ENCODE results near the gene EXD3. TPM values are rescaled to one million over a fixed set of nuclear protein-coding genes. Genes with fewer than 3 reads are reported as not detected.

The EXD3 gene
- total and polyA plus RNA-seq, 9 of the 15 experiments (the other 6 are each of a cell fraction or from before 2014, with no cell fraction given): 0.29 to 12.5 (median 3.9) TPM

GRCh38 chr9:137445275-137445807 is 22.4 kb upstream of the EXD3 start (continued):
- peak in 1 of 3 experiments; percentile 80; a peak in 2 of 6 replicates for TF ChIP-seq ZBTB11 (CRISPR knock-in tag; IDR thresholded peaks at IDR 0.05)
- TF ChIP-seq NR2C1 (IDR thresholded peaks at IDR 0.05): no peak
- no peak for TF ChIP-seq NR2C1 (tag; IDR thresholded peaks at IDR 0.05)
- TF ChIP-seq ZKSCAN1 (IDR thresholded peaks at IDR 0.05; ENCODE audit: low read depth, low read length): peak; percentile 32; the same call in 1 of the 2 replicates
- no peak for TF ChIP-seq FOXA1 (IDR thresholded peaks at IDR 0.05; ENCODE audit: borderline replicate concordance)
- TF ChIP-seq, protein P1, sequence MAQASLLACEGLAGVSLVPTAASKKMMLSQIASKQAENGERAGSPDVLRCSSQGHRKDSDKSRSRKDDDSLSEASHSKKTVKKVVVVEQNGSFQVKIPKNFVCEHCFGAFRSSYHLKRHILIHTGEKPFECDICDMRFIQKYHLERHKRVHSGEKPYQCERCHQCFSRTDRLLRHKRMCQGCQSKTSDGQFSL (CRISPR knock-in tag; IDR thresholded peaks at IDR 0.05): peak; percentile 49; the same call in 1 of the 2 replicates
- TF ChIP-seq, protein P1 (tag; IDR thresholded peaks at IDR 0.05): no peak
- no peak for TF ChIP-seq MYBL2 (IDR thresholded peaks at IDR 0.05; ENCODE audit: low read depth)
- TF ChIP-seq MYBL2 (CRISPR knock-in tag; IDR thresholded peaks at IDR 0.05; ENCODE audit: borderline replicate concordance): no peak
- TF ChIP-seq SMC3 (conservative IDR thresholded peaks at IDR 0.05; ENCODE audit: insufficient read depth, low read depth, low read length): peak; percentile 77
- no peak for TF ChIP-seq ETV5 (CRISPR knock-in tag; IDR thresholded peaks at IDR 0.05; ENCODE audit: low read depth)
- TF ChIP-seq, protein P2, sequence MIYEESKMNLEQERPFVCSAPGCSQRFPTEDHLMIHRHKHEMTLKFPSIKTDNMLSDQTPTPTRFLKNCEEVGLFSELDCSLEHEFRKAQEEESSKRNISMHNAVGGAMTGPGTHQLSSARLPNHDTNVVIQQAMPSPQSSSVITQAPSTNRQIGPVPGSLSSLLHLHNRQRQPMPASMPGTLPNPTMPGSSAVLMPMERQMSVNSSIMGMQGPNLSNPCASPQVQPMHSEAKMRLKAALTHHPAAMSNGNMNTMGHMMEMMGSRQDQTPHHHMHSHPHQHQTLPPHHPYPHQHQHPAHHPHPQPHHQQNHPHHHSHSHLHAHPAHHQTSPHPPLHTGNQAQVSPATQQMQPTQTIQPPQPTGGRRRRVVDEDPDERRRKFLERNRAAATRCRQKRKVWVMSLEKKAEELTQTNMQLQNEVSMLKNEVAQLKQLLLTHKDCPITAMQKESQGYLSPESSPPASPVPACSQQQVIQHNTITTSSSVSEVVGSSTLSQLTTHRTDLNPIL (CRISPR knock-in tag; IDR thresholded peaks at IDR 0.05): no peak
- no peak for TF ChIP-seq CLOCK (CRISPR knock-in tag; IDR thresholded peaks at IDR 0.05; ENCODE audit: borderline replicate concordance)
- TF ChIP-seq PML (IDR thresholded peaks at IDR 0.05; ENCODE audit: low read length): no peak
- TF ChIP-seq FOSL1 (tag; conservative IDR thresholded peaks at IDR 0.05): peak; percentile 83
- TF ChIP-seq HES1 (IDR thresholded peaks at IDR 0.05; ENCODE audit: low read depth): no peak
- no peak for TF ChIP-seq ETS2 (tag; IDR thresholded peaks at IDR 0.05; ENCODE audit: borderline replicate concordance, poor library complexity, severe bottlenecking)
- TF ChIP-seq CBX8 (IDR thresholded peaks at IDR 0.05; ENCODE audit: borderline replicate concordance, extremely low read depth, low read depth, low read length, poor library complexity, severe bottlenecking): no peak
